Measurements from ENCODE around the gene FBH1. TPM values are rescaled to one million over a fixed set of nuclear protein-coding genes. Genes with fewer than 3 reads are reported as not detected.

Gene FBH1
- total and polyA plus RNA-seq, 4 experiments from 2014 or later: 71.1 to 97.5 (median 83.6) TPM

- Mint-ChIP-seq H3K27me3 (no peaks in the 10 kb centered on the region), H3K36me3 (peaks cover 38 to 42% of the 10 kb centered on the region in 2 donors), H3K27ac (peak overlapping the region in 2 of 7 donors; percentile 25 to 74), H3K4me3 (no peak overlapping the region), H3K4me1 (peaks cover 36 to 73% (median 56%) of the 10 kb centered on the region in 4 donors), H3K9me3 (peaks cover 0 to 4% (median 0%) of the 10 kb centered on the region in 8 donors)
- intact Hi-C loops (cut with micrococcal nuclease): no loop called here
- ChIA-PET CTCF (ENCODE audit: partially characterized antibody) (no interaction called here), POLR2A (ENCODE audit: partially characterized antibody) (no interaction called here)
- no peak overlapping the region for H3K4me3 ChIP-seq (ENCODE audit: low read length in 2 of 2)
- H3K4me1 ChIP-seq (ENCODE audit: insufficient read depth, low read length): peaks cover 46% of the 10 kb centered on the region
- no peak overlapping the region for H3K27ac ChIP-seq (ENCODE audit: low read depth, low read length)
- H3K9me3 ChIP-seq (ENCODE audit: control insufficient read depth in 1 of 2, low read length in 2 of 2): no peaks in the 10 kb centered on the region
- H3K36me3 ChIP-seq (ENCODE audit: insufficient read depth, low read length): no peaks in the 10 kb centered on the region
- no peak for DNase-seq
- H3K27me3 ChIP-seq (ENCODE audit: insufficient read depth, low read length): no peaks in the 10 kb centered on the region
Observed at GRCh38 chr10:5894873-5895272, 4.8 kb downstream of the FBH1 start.

DNA sequence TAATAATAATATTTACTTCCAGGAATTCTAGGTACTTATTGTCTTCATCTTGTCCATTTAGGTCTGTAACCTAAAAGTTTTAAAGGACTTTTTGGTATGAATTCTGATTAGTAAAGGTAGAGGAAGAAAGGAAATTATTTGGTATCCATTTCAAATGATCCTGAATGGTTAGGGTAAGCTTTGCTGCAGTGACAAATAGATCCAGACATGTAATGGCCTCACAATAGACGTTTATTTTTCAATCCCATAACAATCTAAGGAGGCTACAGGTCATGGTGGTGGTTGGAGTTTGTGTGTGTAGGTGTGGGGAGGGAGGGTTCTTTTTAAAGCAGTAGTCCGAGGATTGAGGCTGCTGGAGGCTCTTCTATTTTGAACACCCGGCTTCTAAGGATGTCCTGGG lies 5.3 kb downstream of the FBH1 start:
- Histone ChIP-seq H3K27me3 (ENCODE audit: insufficient read depth, low read length) (no peaks in the 10 kb centered on the region), H3K36me3 (ENCODE audit: insufficient read depth, low read length) (no peaks in the 10 kb centered on the region), H3K4me1 (ENCODE audit: insufficient read depth, low read length) (peaks cover 46% of the 10 kb centered on the region), H3K27ac (ENCODE audit: low read depth, low read length) (no peak overlapping the region), H3K9me3 (ENCODE audit: control insufficient read depth in 1 of 2, low read length in 2 of 2) (no peaks in the 10 kb centered on the region), H3K4me3 (ENCODE audit: low read length in 2 of 2) (no peak overlapping the region)
- Mint-ChIP-seq H3K27me3 (no peaks in the 10 kb centered on the region), H3K4me3 (peak overlapping the region in 5 of 8 donors; percentile 11 to 74 (median 54)), H3K36me3 (peaks cover 38 to 41% of the 10 kb centered on the region in 2 donors), H3K9me3 (peaks cover 0 to 4% (median 0%) of the 10 kb centered on the region in 8 donors), H3K4me1 (peaks cover 36 to 77% (median 56%) of the 10 kb centered on the region in 4 donors), H3K27ac (peak overlapping the region; percentile 2 to 90 (median 67))
- CTCF ChIA-PET (ENCODE audit: partially characterized antibody): no interaction called here
- POLR2A ChIA-PET (ENCODE audit: partially characterized antibody): no interaction called here
- no peak for DNase-seq
- intact Hi-C loops (cut with micrococcal nuclease): no loop called here

- intact Hi-C loops (cut with micrococcal nuclease): no loop called here
- Histone ChIP-seq H3K4me3 (ENCODE audit: low read length in 2 of 2) (peak overlapping the region in 1 of 2 donors; percentile 27), H3K36me3 (ENCODE audit: insufficient read depth, low read length) (no peaks in the 10 kb centered on the region), H3K4me1 (ENCODE audit: insufficient read depth, low read length) (peaks cover 44% of the 10 kb centered on the region), H3K27me3 (ENCODE audit: insufficient read depth, low read length) (no peaks in the 10 kb centered on the region), H3K27ac (ENCODE audit: low read depth, low read length) (no peak overlapping the region), H3K9me3 (ENCODE audit: control insufficient read depth in 1 of 2, low read length in 2 of 2) (no peaks in the 10 kb centered on the region)
- peaks cover 38% of the 10 kb centered on the region in 2 donors for H3K36me3 Mint-ChIP-seq
- DNase-seq: peak in 1 of 5 donors; percentile 24
- peak overlapping the region in 7 of 8 donors; percentile 12 to 74 (median 49) for H3K4me3 Mint-ChIP-seq
- POLR2A ChIA-PET (ENCODE audit: partially characterized antibody): no interaction called here
- H3K27ac Mint-ChIP-seq: peak overlapping the region; percentile 48 to 92 (median 80)
- CTCF ChIA-PET (ENCODE audit: partially characterized antibody): no interaction called here
- no peaks in the 10 kb centered on the region for H3K27me3 Mint-ChIP-seq
- peaks cover 33 to 73% (median 52%) of the 10 kb centered on the region in 4 donors for H3K4me1 Mint-ChIP-seq
- peaks cover 0 to 4% (median 0%) of the 10 kb centered on the region in 8 donors for H3K9me3 Mint-ChIP-seq
Observed at GRCh38 chr10:5895804-5896203, 5.8 kb downstream of the FBH1 start.

DNA sequence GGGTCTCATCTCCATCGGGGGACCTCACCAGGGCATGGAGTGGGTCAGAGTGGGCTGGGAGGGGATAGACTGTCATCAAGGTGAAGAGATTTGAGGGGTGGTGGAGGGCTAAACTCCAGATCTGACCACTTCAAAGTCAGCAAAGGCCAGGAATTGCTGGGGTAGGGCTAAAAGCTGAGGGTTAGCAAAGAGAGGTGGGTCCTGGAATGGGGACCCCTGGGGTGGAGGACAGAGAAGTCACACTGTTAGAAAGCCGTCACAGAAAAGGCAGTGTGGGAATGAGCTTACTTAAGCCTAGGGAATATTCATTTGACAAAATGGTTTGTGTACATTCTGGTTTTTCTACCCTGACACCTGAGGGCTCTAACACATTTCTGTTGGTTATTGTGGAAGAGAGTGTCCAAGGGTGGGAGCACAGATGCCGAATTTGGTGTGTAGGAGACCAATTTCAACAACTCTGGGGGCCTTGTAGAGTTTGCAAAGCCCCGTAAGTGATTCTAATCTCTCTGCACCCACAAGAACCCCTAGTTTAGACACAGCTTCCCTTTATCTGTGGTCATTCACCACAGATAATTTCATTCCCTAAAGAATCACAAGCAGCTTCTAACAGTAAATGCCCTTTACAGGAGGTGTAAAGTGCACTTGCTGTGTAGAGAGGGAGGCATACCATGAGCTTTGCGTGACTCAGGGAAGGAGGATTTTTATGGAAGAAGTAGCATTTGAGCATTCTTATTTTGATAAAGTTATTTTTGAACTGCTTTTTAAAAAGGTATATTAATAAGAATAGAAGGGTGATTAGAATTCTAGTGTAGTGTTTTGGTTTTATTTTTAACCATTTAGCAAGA lies 6.4 kb downstream of the FBH1 start:
- peak overlapping the region; percentile 48 to 92 (median 80) for H3K27ac Mint-ChIP-seq
- CTCF ChIA-PET (ENCODE audit: partially characterized antibody): no interaction called here
- H3K27me3 ChIP-seq (ENCODE audit: insufficient read depth, low read length): no peaks in the 10 kb centered on the region

DNA sequence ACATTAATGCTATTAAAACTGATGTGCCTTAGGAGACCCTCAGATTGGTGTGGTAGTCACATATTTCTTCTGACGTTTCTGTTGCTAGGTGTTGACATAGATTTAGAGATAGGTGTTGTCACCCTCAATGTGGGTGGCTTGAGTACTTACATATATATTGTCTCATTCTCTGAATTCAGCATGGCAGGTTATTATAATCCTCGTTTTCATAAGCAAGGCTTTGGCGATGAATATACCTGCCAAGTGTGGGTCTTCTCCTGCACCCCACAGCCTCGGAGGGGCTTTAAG lies 7.0 kb downstream of the FBH1 start:
- CTCF ChIA-PET (ENCODE audit: partially characterized antibody): no interaction called here
- no peaks in the 10 kb centered on the region for H3K27me3 ChIP-seq (ENCODE audit: insufficient read depth, low read length)
- intact Hi-C loops (cut with micrococcal nuclease): no loop called here
- H3K9me3 ChIP-seq (ENCODE audit: control insufficient read depth in 1 of 2, low read length in 2 of 2): no peaks in the 10 kb centered on the region
- DNase-seq: no peak
- peak overlapping the region in 3 of 7 donors; percentile 19 to 41 (median 30) for H3K27ac Mint-ChIP-seq
- H3K36me3 Mint-ChIP-seq: peaks cover 36 to 38% of the 10 kb centered on the region in 2 donors
- H3K9me3 Mint-ChIP-seq: peaks cover 0 to 4% (median 0%) of the 10 kb centered on the region in 8 donors
- peaks cover 26 to 63% (median 43%) of the 10 kb centered on the region in 4 donors for H3K4me1 Mint-ChIP-seq
- H3K4me1 ChIP-seq (ENCODE audit: insufficient read depth, low read length): peaks cover 32% of the 10 kb centered on the region
- H3K36me3 ChIP-seq (ENCODE audit: insufficient read depth, low read length): no peaks in the 10 kb centered on the region
- H3K27me3 Mint-ChIP-seq: no peaks in the 10 kb centered on the region
- no peak overlapping the region for H3K27ac ChIP-seq (ENCODE audit: low read depth, low read length)
- no peak overlapping the region for H3K4me3 ChIP-seq (ENCODE audit: low read length in 2 of 2)
- no peak overlapping the region for H3K4me3 Mint-ChIP-seq
- POLR2A ChIA-PET (ENCODE audit: partially characterized antibody): no interaction called here

More for the DNA sequence above, 6.4 kb downstream of the FBH1 start:
- Histone ChIP-seq H3K27ac (ENCODE audit: low read depth, low read length) (no peak overlapping the region), H3K4me1 (ENCODE audit: insufficient read depth, low read length) (peaks cover 38% of the 10 kb centered on the region), H3K36me3 (ENCODE audit: insufficient read depth, low read length) (no peaks in the 10 kb centered on the region), H3K9me3 (ENCODE audit: control insufficient read depth in 1 of 2, low read length in 2 of 2) (no peaks in the 10 kb centered on the region), H3K4me3 (ENCODE audit: low read length in 2 of 2) (peak overlapping the region in 1 of 2 donors; percentile 27)
- peaks cover 36 to 38% of the 10 kb centered on the region in 2 donors for H3K36me3 Mint-ChIP-seq
- H3K9me3 Mint-ChIP-seq: peaks cover 0 to 4% (median 0%) of the 10 kb centered on the region in 8 donors
- no peaks in the 10 kb centered on the region for H3K27me3 Mint-ChIP-seq
- peaks cover 29 to 66% (median 46%) of the 10 kb centered on the region in 4 donors for H3K4me1 Mint-ChIP-seq
- peak overlapping the region in 6 of 8 donors; percentile 12 to 74 (median 52) for H3K4me3 Mint-ChIP-seq
- intact Hi-C loops (cut with micrococcal nuclease): no loop called here
- POLR2A ChIA-PET (ENCODE audit: partially characterized antibody): no interaction called here
- DNase-seq: no peak

DNA sequence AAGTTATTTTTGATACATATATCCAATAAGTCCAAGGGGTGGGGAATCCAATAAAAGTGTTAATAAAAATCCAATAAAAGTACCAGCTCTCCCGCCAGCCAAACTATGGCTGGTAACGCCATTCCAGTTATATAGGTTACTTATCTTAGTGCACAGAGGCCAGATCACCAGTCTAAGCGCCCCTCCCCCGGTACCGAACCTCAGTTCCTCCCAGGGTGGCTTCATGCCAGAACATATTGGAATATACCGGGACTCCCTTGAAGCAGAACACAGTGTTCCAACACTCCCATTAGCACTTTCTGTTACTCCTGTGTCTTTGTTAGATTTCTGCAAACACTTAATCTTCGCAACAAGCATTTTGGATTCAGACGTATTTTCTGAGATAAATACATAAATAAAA lies 7.5 kb downstream of the FBH1 start:
- H3K9me3 Mint-ChIP-seq: peaks cover 0 to 4% (median 0%) of the 10 kb centered on the region in 8 donors
- H3K4me3 Mint-ChIP-seq: no peak overlapping the region
- Histone ChIP-seq H3K36me3 (ENCODE audit: insufficient read depth, low read length) (no peaks in the 10 kb centered on the region), H3K27me3 (ENCODE audit: insufficient read depth, low read length) (no peaks in the 10 kb centered on the region), H3K4me3 (ENCODE audit: low read length in 2 of 2) (no peak overlapping the region), H3K4me1 (ENCODE audit: insufficient read depth, low read length) (peaks cover 27% of the 10 kb centered on the region), H3K9me3 (ENCODE audit: control insufficient read depth in 1 of 2, low read length in 2 of 2) (no peaks in the 10 kb centered on the region), H3K27ac (ENCODE audit: low read depth, low read length) (no peak overlapping the region)
- H3K27me3 Mint-ChIP-seq: no peaks in the 10 kb centered on the region
- no peak for DNase-seq
- intact Hi-C loops (cut with micrococcal nuclease): no loop called here
- H3K27ac Mint-ChIP-seq: peak overlapping the region in 2 of 7 donors; percentile 22 to 41
- peaks cover 35 to 38% of the 10 kb centered on the region in 2 donors for H3K36me3 Mint-ChIP-seq
- H3K4me1 Mint-ChIP-seq: peaks cover 21 to 58% (median 37%) of the 10 kb centered on the region in 4 donors
- POLR2A ChIA-PET (ENCODE audit: partially characterized antibody): interaction anchor here (2.3 kb wide), 1 partner anchor 8 kb away, joined by 11 read pairs; the partner anchor contains the start of genes ANKRD16 and FBH1
- CTCF ChIA-PET (ENCODE audit: partially characterized antibody): no interaction called here

- Mint-ChIP-seq H3K4me3 (no peak overlapping the region), H3K27ac (no peak overlapping the region), H3K27me3 (no peaks in the 10 kb centered on the region), H3K4me1 (peaks cover 17 to 52% (median 33%) of the 10 kb centered on the region in 4 donors), H3K36me3 (peaks cover 37 to 38% of the 10 kb centered on the region in 2 donors), H3K9me3 (peaks cover 0 to 4% (median 0%) of the 10 kb centered on the region in 8 donors)
- no peaks in the 10 kb centered on the region for H3K27me3 ChIP-seq (ENCODE audit: insufficient read depth, low read length)
- intact Hi-C loops (cut with micrococcal nuclease): no loop called here
- H3K4me1 ChIP-seq (ENCODE audit: insufficient read depth, low read length): peaks cover 26% of the 10 kb centered on the region
- CTCF ChIA-PET (ENCODE audit: partially characterized antibody): no interaction called here
- no peak overlapping the region for H3K4me3 ChIP-seq (ENCODE audit: low read length in 2 of 2)
- DNase-seq: no peak
- no peaks in the 10 kb centered on the region for H3K9me3 ChIP-seq (ENCODE audit: control insufficient read depth in 1 of 2, low read length in 2 of 2)
- H3K27ac ChIP-seq (ENCODE audit: low read depth, low read length): no peak overlapping the region
- POLR2A ChIA-PET (ENCODE audit: partially characterized antibody): interaction anchor here (2.3 kb wide), 1 partner anchor 8 kb away, joined by 11 read pairs; the partner anchor contains the start of genes ANKRD16 and FBH1
- H3K36me3 ChIP-seq (ENCODE audit: insufficient read depth, low read length): no peaks in the 10 kb centered on the region
Observed at GRCh38 chr10:5898163-5898562, 8.1 kb downstream of the FBH1 start.

Data from CD4-positive, alpha-beta memory T cell (primary cell).